Neural cell (in vitro differentiated cells): ENCODE results near the gene SPATA2L. TPM values are rescaled to one million over a fixed set of nuclear protein-coding genes. Genes with fewer than 3 reads are reported as not detected.
A peak's percentile ranks its signal among the peaks of the same experiment; 100 is the strongest.

Source experiments
- H2AFZ ChIP-seq: fragments of 200-600, 300-800 bp; sonication (generic), shearing (Covaris generic); 2 replicates; pipeline ENCODE4 v1.6.0; 2014; ENCODE audit warnings: low read depth, mild to moderate bottlenecking, antibody characterized with exemption, low read length, moderate library complexity
- H3F3A ChIP-seq: fragments of 200-600 bp; shearing (Covaris generic); 2 replicates; pipeline ENCODE4 v1.6.1; 2016; ENCODE audit warnings: mild to moderate bottlenecking, moderate library complexity, mixed read lengths, antibody characterized with exemption, low read length; ENCODE audit not compliant: insufficient read depth, poor library complexity, severe bottlenecking
- H3K27ac ChIP-seq: fragments of 200-600, 300-800 bp; sonication (generic), shearing (Covaris generic); 2 replicates; pipeline ENCODE4 v1.5.1; 2014; ENCODE audit warnings: mild to moderate bottlenecking, low read length, moderate library complexity
- H3K27me3 ChIP-seq: fragments of 300-800, 200-600 bp; sonication (generic), shearing (Covaris generic); 2 replicates; pipeline ENCODE4 v1.6.0; 2014; ENCODE audit warnings: mild to moderate bottlenecking, low read depth, low read length, moderate library complexity; ENCODE audit not compliant: insufficient read depth
- H3K36me3 ChIP-seq: fragments of 300-800, 200-600 bp; sonication (generic), shearing (Covaris generic); 2 replicates; pipeline ENCODE4 v1.5.1; 2014; ENCODE audit warnings: mild to moderate bottlenecking, antibody characterized with exemption, low read length, moderate library complexity; ENCODE audit not compliant: insufficient read depth
- H3K4me2 ChIP-seq: fragments of 300-800, 200-600 bp; sonication (generic), shearing (Covaris generic); 2 replicates; pipeline ENCODE4 v1.6.0; 2014; ENCODE audit warnings: mild to moderate bottlenecking, low read length
- H3K4me3 ChIP-seq: fragments of 300-800, 200-600 bp; sonication (generic), shearing (Covaris generic); 2 replicates; pipeline ENCODE4 v1.5.1; 2014; ENCODE audit warnings: mild to moderate bottlenecking, low read length, moderate library complexity
- H3K79me2 ChIP-seq: fragments of 200-600 bp; shearing (Covaris generic); replicated peaks from 2 replicates; pipeline ENCODE4 v1.6.0; 2014; ENCODE audit warnings: mild to moderate bottlenecking, low read length, moderate library complexity; ENCODE audit not compliant: insufficient read depth
- H3K9ac ChIP-seq: fragments of 300-800, 200-600 bp; sonication (generic), shearing (Covaris generic); 2 replicates; pipeline ENCODE4 v1.6.1; 2016; ENCODE audit warnings: mild to moderate bottlenecking, low read length, mixed read lengths
- H3K9me2 ChIP-seq: fragments of 200-600 bp; shearing (Covaris generic); 2 replicates; pipeline ENCODE4 v1.6.1; 2016; ENCODE audit warnings: mild to moderate bottlenecking, low read length, mixed read lengths; ENCODE audit not compliant: insufficient read depth
- H3K9me3 ChIP-seq: fragments of 200-600, 300-800 bp; sonication (generic), shearing (Covaris generic); 2 replicates; pipeline ENCODE4 v1.6.1; 2016; ENCODE audit warnings: mild to moderate bottlenecking, mixed run types, low read length, moderate library complexity, mixed read lengths
- H4K20me1 ChIP-seq: fragments of 200-600 bp; shearing (Covaris generic); 2 replicates; pipeline ENCODE4 v1.6.1; 2016; ENCODE audit warnings: mild to moderate bottlenecking, mixed run types; ENCODE audit not compliant: insufficient read depth
- CTCF ChIP-seq: fragments of 450-650 bp; IDR thresholded peaks from 2 replicates; pipeline ENCODE4 v1.5.1; 2014; ENCODE audit warnings: antibody characterized with exemption, mild to moderate bottlenecking, moderate library complexity; ENCODE audit not compliant: poor library complexity, severe bottlenecking
- EP300 ChIP-seq: fragments of 450-650 bp; conservative IDR thresholded peaks from 2 replicates; pipeline ENCODE4 v1.6.1; 2014; ENCODE audit warnings: antibody characterized with exemption, mild to moderate bottlenecking, moderate library complexity; ENCODE audit not compliant: poor library complexity, severe bottlenecking
- EZH2 ChIP-seq: fragments of 200-600, 300-800 bp; shearing (Covaris generic), sonication (generic); IDR thresholded peaks from 2 replicates; pipeline ENCODE4 v1.6.1; 2014; ENCODE audit warnings: antibody characterized with exemption, low read length, borderline replicate concordance, mild to moderate bottlenecking; ENCODE audit not compliant: insufficient read depth, poor library complexity, severe bottlenecking
- MXI1 ChIP-seq: fragments of 450-650 bp; conservative IDR thresholded peaks from 2 replicates; pipeline ENCODE4 v1.6.1; 2014; ENCODE audit warnings: antibody characterized with exemption, mild to moderate bottlenecking; ENCODE audit not compliant: poor library complexity, severe bottlenecking
- POLR2AphosphoS5 ChIP-seq: IDR thresholded peaks from 2 replicates; pipeline ENCODE4 v1.6.1; 2012
- RAD21 ChIP-seq: fragments of 450-650 bp; conservative IDR thresholded peaks from 2 replicates; pipeline ENCODE4 v1.6.1; 2014; ENCODE audit warnings: antibody characterized with exemption, mild to moderate bottlenecking, moderate library complexity
- REST ChIP-seq: IDR thresholded peaks from 2 replicates; pipeline ENCODE4 v1.6.1; 2012; ENCODE audit warnings: borderline replicate concordance
- SMC3 ChIP-seq: fragments of 450-650 bp; conservative IDR thresholded peaks from 2 replicates; pipeline ENCODE4 v1.6.1; 2014; ENCODE audit warnings: antibody characterized with exemption, mild to moderate bottlenecking, moderate library complexity; ENCODE audit not compliant: poor library complexity
- TAF1 ChIP-seq: IDR thresholded peaks from 2 replicates; pipeline ENCODE4 v1.6.1; 2012; ENCODE audit warnings: low read depth
- polyA plus RNA-seq: library from polyadenylated mRNA; depleted of rRNA; stranded (reverse); fragments of >200 nt; gene quantifications from 2 replicates; pipeline ENCODE4 v1.2.3, GENCODE V29; 2014

The SPATA2L gene
- polyA plus RNA-seq, 1 donor from 2014 or later = 39.1 TPM

GRCh38 chr16:89693931-89694783 lies 7.3 kb downstream of the SPATA2L start:
- no peak overlapping the region for H2AFZ ChIP-seq
- H3K79me2 ChIP-seq = no peaks in the 10 kb centered on the region
- H3K9me2 ChIP-seq = no peaks in the 10 kb centered on the region
- H3F3A ChIP-seq = no peaks in the 10 kb centered on the region
- H3K27ac ChIP-seq = no peak overlapping the region
- no peak overlapping the region for H3K4me3 ChIP-seq
- H3K9me3 ChIP-seq = no peaks in the 10 kb centered on the region
- H4K20me1 ChIP-seq = no peaks in the 10 kb centered on the region
- TF ChIP-seq REST (no peak), EP300 (no peak), TAF1 (no peak), SMC3 (no peak), POLR2AphosphoS5 (no peak), RAD21 (no peak), MXI1 (no peak), EZH2 (no peak), CTCF (no peak)
- no peak overlapping the region for H3K9ac ChIP-seq
- no peaks in the 10 kb centered on the region for H3K27me3 ChIP-seq
- no peaks in the 10 kb centered on the region for H3K36me3 ChIP-seq
- H3K4me2 ChIP-seq = no peak overlapping the region

GRCh38 chr16:89693289-89693731 lies 8.2 kb downstream of the SPATA2L start:
- no peak overlapping the region for H2AFZ ChIP-seq
- no peaks in the 10 kb centered on the region for H4K20me1 ChIP-seq
- H3K9ac ChIP-seq = no peak overlapping the region
- no peak overlapping the region for H3K4me2 ChIP-seq
- no peaks in the 10 kb centered on the region for H3K27me3 ChIP-seq
- no peaks in the 10 kb centered on the region for H3K36me3 ChIP-seq
- no peaks in the 10 kb centered on the region for H3K9me3 ChIP-seq
- H3K27ac ChIP-seq = no peak overlapping the region
- H3K9me2 ChIP-seq = no peaks in the 10 kb centered on the region
- no peaks in the 10 kb centered on the region for H3F3A ChIP-seq
- no peak overlapping the region for H3K4me3 ChIP-seq
- no peaks in the 10 kb centered on the region for H3K79me2 ChIP-seq
- TF ChIP-seq POLR2AphosphoS5 (peak; percentile 10), REST (no peak)
